Glutamatergic neuron (in vitro differentiated cells): ENCODE results near the gene SLC13A3. TPM values are rescaled to one million over a fixed set of nuclear protein-coding genes. Genes with fewer than 3 reads are reported as not detected.

Source experiments
- DNase-seq: peaks from one replicate; pipeline ENCODE4 v3.0.0; 2022
- H3K27ac Mint-ChIP-seq: one replicate; pipeline ENCODE4 v1.8.0; 2020; ENCODE audit warnings: mild to moderate bottlenecking, mixed read lengths, inconsistent platforms; ENCODE audit not compliant: unreplicated experiment
- H3K27me3 Mint-ChIP-seq: one replicate; pipeline ENCODE4 v1.8.0; 2020; ENCODE audit warnings: mild to moderate bottlenecking, moderate library complexity, mixed read lengths, inconsistent platforms; ENCODE audit not compliant: unreplicated experiment
- H3K36me3 Mint-ChIP-seq: one replicate; pipeline ENCODE4 v1.8.0; 2020; ENCODE audit warnings: mild to moderate bottlenecking, mixed read lengths, inconsistent platforms; ENCODE audit not compliant: unreplicated experiment
- H3K4me1 Mint-ChIP-seq: one replicate; pipeline ENCODE4 v1.8.0; 2020; ENCODE audit warnings: mild to moderate bottlenecking, low read depth, mixed read lengths, inconsistent platforms; ENCODE audit not compliant: unreplicated experiment
- H3K4me3 Mint-ChIP-seq: one replicate; pipeline ENCODE4 v1.8.0; 2020; ENCODE audit warnings: mild to moderate bottlenecking, mixed read lengths, inconsistent platforms; ENCODE audit not compliant: unreplicated experiment
- H3K9me3 Mint-ChIP-seq: one replicate; pipeline ENCODE4 v1.8.0; 2020; ENCODE audit warnings: mild to moderate bottlenecking, moderate library complexity, mixed read lengths, inconsistent platforms; ENCODE audit not compliant: unreplicated experiment
- total RNA-seq: library from RNA; stranded (reverse); fragmentation: NEBNext Ultra II Directional; extraction: Animal tissue kit (Norgen Biotek cat#: 25700); gene quantifications from one replicate; pipeline ENCODE4 v1.2.1, GENCODE V29; 2021; ENCODE audit not compliant: unreplicated experiment
- TF ChIP-seq, protein P1 (sequence below): fragments of 200-600 bp; sonication (generic); IDR thresholded peaks from one replicate; pipeline ENCODE4 v1.5.0; 2021; ENCODE audit not compliant: partially characterized antibody, unreplicated experiment

Gene SLC13A3
- total RNA-seq, 1 donor from 2014 or later, result 5.8 TPM

DNA sequence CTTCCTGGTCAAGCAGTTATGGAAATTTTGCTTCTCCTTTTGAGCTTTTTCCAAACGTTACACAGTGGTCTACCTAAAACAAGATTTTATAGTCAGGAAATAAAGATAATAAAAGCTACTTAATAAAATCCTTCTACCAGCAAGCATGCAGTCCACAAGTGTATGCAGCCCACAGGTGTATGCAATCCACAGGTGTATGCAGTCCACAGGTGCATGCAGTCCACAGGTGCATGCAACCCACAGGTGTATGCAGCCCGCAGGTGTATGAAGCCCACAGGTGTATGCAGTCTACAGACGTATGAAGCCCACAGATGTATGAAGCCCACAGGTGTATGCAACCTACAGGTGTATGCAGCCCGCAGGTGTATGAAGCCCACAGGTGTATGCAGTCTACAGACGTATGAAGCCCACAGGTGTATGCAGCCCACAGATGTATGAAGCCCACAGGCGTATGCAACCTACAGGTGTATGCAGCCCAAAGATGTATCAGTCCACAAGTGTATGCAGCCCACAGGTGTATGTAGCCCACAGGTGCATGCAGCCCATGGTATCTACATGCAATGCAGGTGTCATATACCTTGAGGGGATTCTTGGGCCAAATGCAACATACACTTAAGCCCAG is 74.4 kb downstream of the SLC13A3 start:
- Mint-ChIP-seq H3K27ac (no peak overlapping the region), H3K27me3 (peaks cover 2% of the 10 kb centered on the region), H3K4me1 (no peaks in the 10 kb centered on the region), H3K4me3 (no peak overlapping the region), H3K36me3 (peaks cover 8% of the 10 kb centered on the region), H3K9me3 (no peaks in the 10 kb centered on the region)
- DNase-seq, result no peak
- TF ChIP-seq, protein P1, sequence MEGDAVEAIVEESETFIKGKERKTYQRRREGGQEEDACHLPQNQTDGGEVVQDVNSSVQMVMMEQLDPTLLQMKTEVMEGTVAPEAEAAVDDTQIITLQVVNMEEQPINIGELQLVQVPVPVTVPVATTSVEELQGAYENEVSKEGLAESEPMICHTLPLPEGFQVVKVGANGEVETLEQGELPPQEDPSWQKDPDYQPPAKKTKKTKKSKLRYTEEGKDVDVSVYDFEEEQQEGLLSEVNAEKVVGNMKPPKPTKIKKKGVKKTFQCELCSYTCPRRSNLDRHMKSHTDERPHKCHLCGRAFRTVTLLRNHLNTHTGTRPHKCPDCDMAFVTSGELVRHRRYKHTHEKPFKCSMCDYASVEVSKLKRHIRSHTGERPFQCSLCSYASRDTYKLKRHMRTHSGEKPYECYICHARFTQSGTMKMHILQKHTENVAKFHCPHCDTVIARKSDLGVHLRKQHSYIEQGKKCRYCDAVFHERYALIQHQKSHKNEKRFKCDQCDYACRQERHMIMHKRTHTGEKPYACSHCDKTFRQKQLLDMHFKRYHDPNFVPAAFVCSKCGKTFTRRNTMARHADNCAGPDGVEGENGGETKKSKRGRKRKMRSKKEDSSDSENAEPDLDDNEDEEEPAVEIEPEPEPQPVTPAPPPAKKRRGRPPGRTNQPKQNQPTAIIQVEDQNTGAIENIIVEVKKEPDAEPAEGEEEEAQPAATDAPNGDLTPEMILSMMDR, result no peak

DNA sequence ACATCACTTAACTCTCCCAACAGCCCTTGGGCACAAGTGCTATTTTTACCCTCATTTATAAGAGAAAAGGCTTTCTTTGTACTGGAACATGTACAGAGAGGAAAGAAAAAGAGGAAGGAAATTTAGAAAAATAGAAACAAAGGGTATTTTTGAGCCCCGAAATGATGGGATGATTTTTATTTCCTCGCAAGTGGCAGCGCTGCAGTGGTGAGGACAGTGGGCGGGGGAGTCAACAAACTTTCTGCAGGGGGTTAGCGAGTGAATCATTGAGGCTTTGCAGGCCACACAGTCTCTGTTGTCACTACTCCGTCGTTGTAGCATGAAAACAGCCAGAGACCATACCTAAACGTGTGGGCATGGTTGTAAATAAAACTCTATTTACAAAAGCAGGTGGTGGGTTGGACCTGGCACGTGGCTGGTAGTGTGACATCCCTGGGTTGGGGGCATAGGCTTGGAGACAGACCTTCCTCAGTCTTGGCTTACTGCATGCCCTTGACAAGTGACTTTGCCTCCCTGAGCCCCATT is 75.3 kb downstream of the SLC13A3 start:
- TF ChIP-seq, protein P1, result no peak
- Mint-ChIP-seq H3K27me3 (peaks cover 7% of the 10 kb centered on the region), H3K36me3 (no peaks in the 10 kb centered on the region), H3K27ac (no peak overlapping the region), H3K4me1 (no peaks in the 10 kb centered on the region), H3K4me3 (no peak overlapping the region), H3K9me3 (peaks cover 3% of the 10 kb centered on the region)
- no peak for DNase-seq

DNA sequence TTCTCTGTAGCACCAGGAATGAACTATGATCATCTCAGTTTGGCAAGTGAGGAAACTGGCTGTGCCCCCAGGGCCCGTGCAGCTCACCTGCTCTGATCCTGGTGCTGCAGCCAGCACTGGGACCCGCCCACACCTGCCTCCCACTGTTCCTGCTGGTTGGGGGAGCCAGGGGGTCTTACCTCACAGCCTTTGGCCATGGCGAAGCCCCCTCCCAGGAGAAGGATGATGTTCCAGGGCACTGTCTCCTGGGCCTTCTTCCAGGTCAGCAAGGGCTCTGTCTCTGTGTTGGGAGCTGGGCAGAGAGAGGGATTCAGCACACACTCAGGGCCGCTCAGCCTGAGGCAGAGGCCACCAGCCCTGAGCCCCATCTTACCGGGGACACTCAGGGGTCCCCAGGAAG is 75.9 kb downstream of the SLC13A3 start:
- no peaks in the 10 kb centered on the region for H3K36me3 Mint-ChIP-seq
- peaks cover 5% of the 10 kb centered on the region for H3K27me3 Mint-ChIP-seq
- peaks cover 3% of the 10 kb centered on the region for H3K9me3 Mint-ChIP-seq
- H3K27ac Mint-ChIP-seq, result no peak overlapping the region
- no peak overlapping the region for H3K4me3 Mint-ChIP-seq
- H3K4me1 Mint-ChIP-seq, result no peaks in the 10 kb centered on the region
- no peak for DNase-seq
- TF ChIP-seq, protein P1, result no peak

DNA sequence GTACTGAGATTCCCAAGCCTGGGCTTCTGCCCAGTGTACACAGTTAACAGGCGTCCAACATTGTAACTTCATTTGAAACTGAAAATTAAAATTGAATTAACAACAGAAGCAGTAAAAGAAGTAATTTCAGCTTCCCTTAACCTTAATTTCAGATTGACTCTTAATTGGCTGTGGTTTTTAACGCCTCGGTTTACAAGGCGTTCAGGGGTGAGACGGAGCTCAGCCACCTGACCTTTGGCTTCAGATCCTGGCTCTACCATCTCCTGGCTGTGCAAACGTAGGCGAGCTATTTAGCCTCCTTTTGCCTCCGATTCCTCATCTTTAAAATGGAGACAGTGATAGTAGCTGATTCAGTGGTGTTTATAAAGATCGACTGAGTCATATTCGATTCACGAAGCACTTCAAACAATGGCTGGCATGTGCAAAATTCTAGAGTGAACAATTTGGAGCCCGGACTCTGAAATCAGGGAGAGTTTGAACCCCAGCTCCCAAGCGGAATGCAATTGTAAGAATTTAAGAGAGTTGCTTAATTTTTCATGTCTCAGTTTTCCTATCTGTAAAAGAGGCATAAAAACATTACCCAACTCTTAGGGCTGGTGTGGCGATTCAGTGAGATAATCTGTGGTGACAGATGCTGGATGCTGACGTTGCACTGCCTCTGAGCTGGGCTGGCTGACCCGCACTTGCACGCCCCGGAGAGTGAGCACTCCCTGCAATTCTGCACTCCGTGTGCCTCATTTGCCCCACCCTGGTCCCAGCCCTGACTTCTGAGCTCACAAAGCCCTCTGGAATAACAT is 77.3 kb downstream of the SLC13A3 start:
- peaks cover 5% of the 10 kb centered on the region for H3K27me3 Mint-ChIP-seq
- no peak overlapping the region for H3K27ac Mint-ChIP-seq
- H3K4me3 Mint-ChIP-seq, result no peak overlapping the region
- no peaks in the 10 kb centered on the region for H3K36me3 Mint-ChIP-seq
- H3K4me1 Mint-ChIP-seq, result no peaks in the 10 kb centered on the region
- no peak for DNase-seq
- H3K9me3 Mint-ChIP-seq, result peaks cover 3% of the 10 kb centered on the region
- TF ChIP-seq, protein P1, result no peak

DNA sequence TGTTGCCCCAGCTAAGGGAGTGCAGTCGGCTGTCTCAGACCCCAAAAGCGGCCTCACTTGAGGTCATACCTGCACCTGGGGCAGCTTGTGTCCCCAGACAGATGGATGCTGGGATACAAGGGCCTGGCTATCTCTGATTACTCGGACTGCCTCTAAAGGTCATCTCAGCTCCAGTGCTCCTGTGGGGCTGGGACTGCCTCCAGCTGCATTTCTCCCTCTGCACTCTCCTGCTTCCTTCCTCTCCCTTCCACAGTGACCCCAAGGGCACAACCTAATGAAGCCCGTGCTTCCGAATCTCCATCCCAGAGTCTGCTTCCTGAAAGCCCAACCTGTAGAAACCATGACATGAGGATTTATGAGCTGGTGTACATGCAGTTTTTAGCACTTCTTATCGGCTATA is 78.0 kb downstream of the SLC13A3 start:
- Mint-ChIP-seq H3K27me3 (peaks cover 5% of the 10 kb centered on the region), H3K9me3 (peaks cover 3% of the 10 kb centered on the region), H3K4me1 (no peaks in the 10 kb centered on the region), H3K4me3 (no peak overlapping the region), H3K27ac (no peak overlapping the region), H3K36me3 (no peaks in the 10 kb centered on the region)
- TF ChIP-seq, protein P1, result no peak
- DNase-seq, result no peak
